GM12878 (cell line): Measurements from ENCODE around the gene METTL21A. TPM values are rescaled to one million over a fixed set of nuclear protein-coding genes. Genes with fewer than 3 reads are reported as not detected.

ENCODE experiments used
- ATAC-seq: fragments of 200-7000 bp; cut with Tn5 transposase; 3 replicates; pipeline ENCODE4 v1.9.1; 2020; ENCODE audit warnings: mild to moderate bottlenecking, moderate library complexity
- BruUV-seq: library from RNA; stranded (reverse); fragments of 400-500 nt; replicated peaks from 2 replicates; lab custom pipeline; 2021; lab: Mats Ljungman, UMichigan
- CTCF ChIA-PET: fragments of 300-600 bp; sonication (Branson Sonifier 250); formaldehyde crosslinking; extraction: SDS; loops from one replicate; lab custom pipeline; 2021; ENCODE audit warnings: inconsistent platforms; lab: Yijun Ruan, JAX
- POLR2A ChIA-PET: fragments of 350-600 bp; formaldehyde crosslinking; extraction: SDS; loops from one replicate; lab custom pipeline; 2021; ENCODE audit warnings: inconsistent platforms; lab: Charles Lee
- RAD21 ChIA-PET: fragments of 300-600 bp; sonication (Branson Sonifier 250); formaldehyde crosslinking; loops from one replicate; lab custom pipeline; 2023; ENCODE audit warnings: antibody characterized with exemption; ENCODE audit not compliant: unreplicated experiment; lab: Charles Lee
- SMC1A ChIA-PET: fragments of 300-600 bp; sonication (Branson Sonifier 250); formaldehyde crosslinking; loops from one replicate; lab custom pipeline; 2023; ENCODE audit not compliant: unreplicated experiment, uncharacterized antibody; lab: Charles Lee
- DNase-seq: peaks from one replicate; pipeline ENCODE4 v3.0.0-alpha.2; 2011; ENCODE audit warnings: low read depth, low spot score
- FAIRE-seq: peaks from 3 replicates; lab custom pipeline; 2011; peaks lifted over from hg19 to GRCh38; lab: Jason Lieb, UNC
- H2AFZ ChIP-seq: 2 replicates; pipeline ENCODE4 v1.6.0; 2011; ENCODE audit warnings: low read depth, low read length, control low read depth; ENCODE audit not compliant: control insufficient read depth
- H3K27ac ChIP-seq: 2 replicates; pipeline ENCODE4 v1.5.1; 2011; ENCODE audit warnings: control low read depth; ENCODE audit not compliant: control insufficient read depth, insufficient read depth
- H3K27me3 ChIP-seq, 2 experiments: replicated peaks in 1 of 2; 2 replicates each; pipeline versions ENCODE4 v1.6.0 to v1.6.1; 2011; ENCODE audit warnings: low read length in 1 of 2; ENCODE audit not compliant: control insufficient read depth in 2 of 2, insufficient read depth in 2 of 2
- H3K36me3 ChIP-seq, 2 experiments: 2 replicates each; pipeline ENCODE4 v1.5.1; 2011; ENCODE audit warnings: low read length in 1 of 2; ENCODE audit not compliant: control insufficient read depth in 2 of 2, insufficient read depth in 2 of 2
- H3K4me1 ChIP-seq: 2 replicates; pipeline ENCODE4 v1.6.1; 2011; ENCODE audit warnings: mild to moderate bottlenecking, low read length, moderate library complexity, mixed read lengths; ENCODE audit not compliant: control insufficient read depth, insufficient read depth
- H3K4me2 ChIP-seq: 2 replicates; pipeline ENCODE4 v1.6.0; 2011; ENCODE audit warnings: control low read depth; ENCODE audit not compliant: control insufficient read depth, insufficient read depth
- H3K4me3 ChIP-seq: fragments of 200-600 bp; sonication (generic); 2 replicates; pipeline ENCODE4 v1.5.1; 2016
- H3K79me2 ChIP-seq: 2 replicates; pipeline ENCODE4 v1.6.0; 2011; ENCODE audit warnings: low read length; ENCODE audit not compliant: control insufficient read depth, insufficient read depth
- H3K9ac ChIP-seq: 2 replicates; pipeline ENCODE4 v1.8.0; 2011; ENCODE audit warnings: low read length, control low read depth, mixed read lengths; ENCODE audit not compliant: control insufficient read depth, insufficient read depth
- H3K9me3 ChIP-seq: replicated peaks from 3 replicates; pipeline ENCODE4 v1.5.1; 2011; ENCODE audit warnings: mild to moderate bottlenecking, low read length; ENCODE audit not compliant: control insufficient read depth, insufficient read depth
- H4K20me1 ChIP-seq: 2 replicates; pipeline ENCODE4 v1.6.0; 2011; ENCODE audit not compliant: control insufficient read depth, insufficient read depth
- ASH2L ChIP-seq: fragments of 300-600, 200-600 bp; sonication (generic); IDR thresholded peaks from 2 replicates; pipeline ENCODE4 v1.6.1; 2017; ENCODE audit warnings: low read depth, mild to moderate bottlenecking, borderline replicate concordance
- BCL11A ChIP-seq: IDR thresholded peaks from 2 replicates; pipeline ENCODE4 v1.6.1; 2011; ENCODE audit warnings: low read depth, low read length
- CBX3 ChIP-seq: fragments of 200-600 bp; sonication (generic); IDR thresholded peaks from 2 replicates; pipeline ENCODE4 v1.6.1; 2016; ENCODE audit warnings: low read depth, borderline replicate concordance
- CEBPB ChIP-seq, 2 experiments: fragments of 150-350 bp in 1 of 2; IDR thresholded peaks; 2 replicates each; pipeline ENCODE4 v1.6.1; 2012 to 2014; ENCODE audit warnings: low read depth in 2 of 2, low read length in 2 of 2, borderline replicate concordance in 1 of 2, inconsistent platforms in 1 of 2
- EZH2 ChIP-seq: IDR thresholded peaks from 2 replicates; pipeline ENCODE4 v1.6.1; 2012; ENCODE audit warnings: low read depth, mild to moderate bottlenecking, control low read depth, inconsistent platforms, low read length, borderline replicate concordance; ENCODE audit not compliant: control insufficient read depth
- FOXK2 ChIP-seq: fragments of 450-650 bp; IDR thresholded peaks from 2 replicates; pipeline ENCODE4 v1.6.1; 2017; ENCODE audit warnings: mild to moderate bottlenecking, moderate library complexity
- GABPA ChIP-seq: IDR thresholded peaks from 2 replicates; pipeline ENCODE4 v1.6.1; 2014; ENCODE audit warnings: antibody characterized with exemption, low read depth, mild to moderate bottlenecking, inconsistent platforms
- HCFC1 ChIP-seq: fragments of 150-350 bp; IDR thresholded peaks from 2 replicates; pipeline ENCODE4 v1.6.1; 2014; ENCODE audit warnings: low read length
- MYB ChIP-seq: fragments of 150-350 bp; IDR thresholded peaks from 2 replicates; pipeline ENCODE4 v1.6.1; 2014; ENCODE audit warnings: mild to moderate bottlenecking, low read depth, low read length, borderline replicate concordance
- NRF1 ChIP-seq: conservative IDR thresholded peaks from 2 replicates; pipeline ENCODE4 v1.6.1; 2011; ENCODE audit warnings: mild to moderate bottlenecking, low read depth, low read length, improper control_type of control experiment
- TARDBP ChIP-seq: IDR thresholded peaks from 2 replicates; pipeline ENCODE4 v1.6.1; 2016; ENCODE audit warnings: borderline replicate concordance
- ZNF274 ChIP-seq: IDR thresholded peaks from one replicate; pipeline ENCODE4 v1.8.0; 2011; ENCODE audit not compliant: insufficient read length, insufficient read depth
- in situ Hi-C: fragments of 300-500 bp; cut with MboI; formaldehyde crosslinking; loops from 9 replicates; pipeline ENCODE4 v1.14.3; 2018; ENCODE audit warnings: mixed read lengths
- intact Hi-C: fragments of 100-400 bp; cut with micrococcal nuclease; formaldehyde crosslinking; loops from one replicate; pipeline ENCODE4 v1.14.2; 2022; ENCODE audit not compliant: unreplicated experiment
- polyA plus RNA-seq, 11 experiments: library from polyadenylated mRNA; depleted of rRNA in 4 of 11; unstranded in 6 of 11; stranded (reverse) in 5 of 11; fragments of >200 nt; fragmentation: Nextera tagmentation in 4 of 11; fragmentation: Illumina TruSeq in 1 of 11; extraction: Ambion mirVana in 4 of 11; extraction: Trizol in 1 of 11; gene quantifications; 1 replicate in 1 of 11; 2 replicates in 10 of 11; pipeline versions ENCODE4 v1.2.1 to v1.2.3, GENCODE V29; 2011 to 2016; ENCODE audit warnings: inconsistent platforms in 2 of 11, missing spikeins in 2 of 11, low read depth in 1 of 11
- total RNA-seq, 4 experiments: library from RNA; depleted of rRNA in 3 of 4; stranded (reverse); fragments of >200 nt in 3 of 4; fragmentation: Illumina TruSeq in 1 of 4; extraction: Trizol in 1 of 4; gene quantifications; 2 replicates each; pipeline versions ENCODE4 v1.2.1 to v1.2.3, GENCODE V29; 2013 to 2021
- TF ChIP-seq, protein P1 (sequence below): fragments of 450-650 bp; IDR thresholded peaks from 2 replicates; pipeline ENCODE4 v1.6.1; 2017; ENCODE audit warnings: mild to moderate bottlenecking, low read depth, inconsistent platforms; ENCODE audit not compliant: poor library complexity, severe bottlenecking
- TF ChIP-seq, protein P2 (sequence below): fragments of 450-650 bp; IDR thresholded peaks from 2 replicates; pipeline ENCODE4 v1.6.1; 2017; ENCODE audit warnings: low read depth, mild to moderate bottlenecking, moderate library complexity
- TF ChIP-seq, protein P3 (sequence below): fragments of 450-650 bp; IDR thresholded peaks from 2 replicates; pipeline ENCODE4 v1.6.1; 2016; ENCODE audit warnings: mild to moderate bottlenecking, moderate library complexity, borderline replicate concordance
- TF ChIP-seq, protein P4 (sequence below): IDR thresholded peaks from 2 replicates; pipeline ENCODE4 v1.6.1; 2011; ENCODE audit warnings: borderline replicate concordance, low read depth, mild to moderate bottlenecking, moderate library complexity, mixed read lengths, low read length; ENCODE audit not compliant: insufficient read depth; ENCODE audit errors: extremely low read length

Gene METTL21A
- total and polyA plus RNA-seq, 10 of the 15 experiments (the other 5 are each of a cell fraction or from before 2014, with no cell fraction given), result 6.8 to 41.7 (median 27.8) TPM

DNA sequence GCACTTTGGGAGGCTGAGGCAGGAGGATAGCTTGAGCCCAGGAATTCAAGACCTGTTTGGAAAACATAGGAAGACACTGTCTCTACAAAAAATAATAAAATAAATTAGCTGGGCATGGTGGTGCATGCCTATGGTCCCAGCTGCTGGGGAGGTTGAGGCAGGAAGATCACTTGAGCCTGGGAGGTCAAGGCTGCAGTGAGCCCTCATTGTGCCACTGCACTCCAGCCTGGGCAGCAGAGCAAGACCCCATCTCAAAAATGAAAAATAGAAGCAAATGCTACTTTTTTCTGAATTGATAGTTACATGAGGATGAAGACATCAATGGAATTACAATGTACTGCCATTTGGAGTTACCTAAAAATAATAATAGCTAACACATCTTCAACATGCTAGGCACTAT is 31.9 kb downstream of the METTL21A start (continued):
- TF ChIP-seq, protein P1, sequence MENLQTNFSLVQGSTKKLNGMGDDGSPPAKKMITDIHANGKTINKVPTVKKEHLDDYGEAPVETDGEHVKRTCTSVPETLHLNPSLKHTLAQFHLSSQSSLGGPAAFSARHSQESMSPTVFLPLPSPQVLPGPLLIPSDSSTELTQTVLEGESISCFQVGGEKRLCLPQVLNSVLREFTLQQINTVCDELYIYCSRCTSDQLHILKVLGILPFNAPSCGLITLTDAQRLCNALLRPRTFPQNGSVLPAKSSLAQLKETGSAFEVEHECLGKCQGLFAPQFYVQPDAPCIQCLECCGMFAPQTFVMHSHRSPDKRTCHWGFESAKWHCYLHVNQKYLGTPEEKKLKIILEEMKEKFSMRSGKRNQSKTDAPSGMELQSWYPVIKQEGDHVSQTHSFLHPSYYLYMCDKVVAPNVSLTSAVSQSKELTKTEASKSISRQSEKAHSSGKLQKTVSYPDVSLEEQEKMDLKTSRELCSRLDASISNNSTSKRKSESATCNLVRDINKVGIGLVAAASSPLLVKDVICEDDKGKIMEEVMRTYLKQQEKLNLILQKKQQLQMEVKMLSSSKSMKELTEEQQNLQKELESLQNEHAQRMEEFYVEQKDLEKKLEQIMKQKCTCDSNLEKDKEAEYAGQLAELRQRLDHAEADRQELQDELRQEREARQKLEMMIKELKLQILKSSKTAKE, result no peak
- TF ChIP-seq BCL11A (no peak), TARDBP (no peak), MYB (no peak), FOXK2 (no peak), CBX3 (no peak), GABPA (no peak), NRF1 (no peak)
- TF ChIP-seq, protein P2, sequence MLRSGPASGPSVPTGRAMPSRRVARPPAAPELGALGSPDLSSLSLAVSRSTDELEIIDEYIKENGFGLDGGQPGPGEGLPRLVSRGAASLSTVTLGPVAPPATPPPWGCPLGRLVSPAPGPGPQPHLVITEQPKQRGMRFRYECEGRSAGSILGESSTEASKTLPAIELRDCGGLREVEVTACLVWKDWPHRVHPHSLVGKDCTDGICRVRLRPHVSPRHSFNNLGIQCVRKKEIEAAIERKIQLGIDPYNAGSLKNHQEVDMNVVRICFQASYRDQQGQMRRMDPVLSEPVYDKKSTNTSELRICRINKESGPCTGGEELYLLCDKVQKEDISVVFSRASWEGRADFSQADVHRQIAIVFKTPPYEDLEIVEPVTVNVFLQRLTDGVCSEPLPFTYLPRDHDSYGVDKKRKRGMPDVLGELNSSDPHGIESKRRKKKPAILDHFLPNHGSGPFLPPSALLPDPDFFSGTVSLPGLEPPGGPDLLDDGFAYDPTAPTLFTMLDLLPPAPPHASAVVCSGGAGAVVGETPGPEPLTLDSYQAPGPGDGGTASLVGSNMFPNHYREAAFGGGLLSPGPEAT, result no peak

DNA sequence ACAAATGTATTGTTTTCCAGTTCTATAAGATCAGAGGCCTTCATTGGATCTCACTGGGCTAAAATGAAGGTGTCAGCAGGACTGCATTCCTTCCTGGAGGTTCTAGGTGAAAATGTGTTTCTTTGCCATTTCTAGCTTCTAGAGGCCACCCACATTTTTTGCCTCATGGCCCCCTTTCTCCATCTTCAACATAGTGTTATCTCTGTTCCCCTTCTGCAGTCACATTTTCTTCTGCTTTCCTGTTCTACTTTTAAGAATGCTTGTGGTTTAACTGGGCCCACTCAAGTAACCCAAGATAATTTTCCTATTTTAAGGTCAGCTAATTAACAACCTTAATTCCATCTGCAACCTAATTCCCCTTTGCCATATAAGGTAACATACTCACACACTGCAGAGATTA is 36.1 kb downstream of the METTL21A start:
- Histone ChIP-seq H2AFZ (no peak overlapping the region), H4K20me1 (no peaks in the 10 kb centered on the region), H3K9me3 (peaks cover 7% of the 10 kb centered on the region; the same call in 2 of the 3 replicates), H3K4me1 (no peaks in the 10 kb centered on the region), H3K4me2 (no peak overlapping the region), H3K79me2 (no peaks in the 10 kb centered on the region), H3K27ac (no peak overlapping the region), H3K4me3 (no peak overlapping the region), H3K36me3 (peaks cover 4 to 31% of the 10 kb centered on the region in 2 experiments), H3K27me3 (no peaks in the 10 kb centered on the region), H3K9ac (no peak overlapping the region)
- ChIA-PET RAD21 (no interaction called here), CTCF (no interaction called here), SMC1A (interaction anchor here (0.6 kb wide), 1 partner anchor 86 kb away, joined by 3 read pairs; no protein-coding TSS in a partner anchor), POLR2A (no interaction called here)
- in situ Hi-C loops (no loop called here), intact Hi-C loops (no loop called here)
- FAIRE-seq (no peak), ATAC-seq (no peak; the same call in 2 of the 3 replicates), DNase-seq (no peak)
- BruUV-seq, result no TSS peak
- TF ChIP-seq CEBPB (IDR thresholded peaks at IDR 0.05; ENCODE audit: borderline replicate concordance in 1 of 2, low read depth in 2 of 2, low read length in 2 of 2) (no peak), ASH2L (no peak), ZNF274 (no peak), EZH2 (no peak), HCFC1 (no peak)
- TF ChIP-seq, protein P3, sequence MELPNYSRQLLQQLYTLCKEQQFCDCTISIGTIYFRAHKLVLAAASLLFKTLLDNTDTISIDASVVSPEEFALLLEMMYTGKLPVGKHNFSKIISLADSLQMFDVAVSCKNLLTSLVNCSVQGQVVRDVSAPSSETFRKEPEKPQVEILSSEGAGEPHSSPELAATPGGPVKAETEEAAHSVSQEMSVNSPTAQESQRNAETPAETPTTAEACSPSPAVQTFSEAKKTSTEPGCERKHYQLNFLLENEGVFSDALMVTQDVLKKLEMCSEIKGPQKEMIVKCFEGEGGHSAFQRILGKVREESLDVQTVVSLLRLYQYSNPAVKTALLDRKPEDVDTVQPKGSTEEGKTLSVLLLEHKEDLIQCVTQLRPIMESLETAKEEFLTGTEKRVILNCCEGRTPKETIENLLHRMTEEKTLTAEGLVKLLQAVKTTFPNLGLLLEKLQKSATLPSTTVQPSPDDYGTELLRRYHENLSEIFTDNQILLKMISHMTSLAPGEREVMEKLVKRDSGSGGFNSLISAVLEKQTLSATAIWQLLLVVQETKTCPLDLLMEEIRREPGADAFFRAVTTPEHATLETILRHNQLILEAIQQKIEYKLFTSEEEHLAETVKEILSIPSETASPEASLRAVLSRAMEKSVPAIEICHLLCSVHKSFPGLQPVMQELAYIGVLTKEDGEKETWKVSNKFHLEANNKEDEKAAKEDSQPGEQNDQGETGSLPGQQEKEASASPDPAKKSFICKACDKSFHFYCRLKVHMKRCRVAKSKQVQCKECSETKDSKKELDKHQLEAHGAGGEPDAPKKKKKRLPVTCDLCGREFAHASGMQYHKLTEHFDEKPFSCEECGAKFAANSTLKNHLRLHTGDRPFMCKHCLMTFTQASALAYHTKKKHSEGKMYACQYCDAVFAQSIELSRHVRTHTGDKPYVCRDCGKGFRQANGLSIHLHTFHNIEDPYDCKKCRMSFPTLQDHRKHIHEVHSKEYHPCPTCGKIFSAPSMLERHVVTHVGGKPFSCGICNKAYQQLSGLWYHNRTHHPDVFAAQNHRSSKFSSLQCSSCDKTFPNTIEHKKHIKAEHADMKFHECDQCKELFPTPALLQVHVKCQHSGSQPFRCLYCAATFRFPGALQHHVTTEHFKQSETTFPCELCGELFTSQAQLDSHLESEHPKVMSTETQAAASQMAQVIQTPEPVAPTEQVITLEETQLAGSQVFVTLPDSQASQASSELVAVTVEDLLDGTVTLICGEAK, result no peak
- TF ChIP-seq, protein P4, sequence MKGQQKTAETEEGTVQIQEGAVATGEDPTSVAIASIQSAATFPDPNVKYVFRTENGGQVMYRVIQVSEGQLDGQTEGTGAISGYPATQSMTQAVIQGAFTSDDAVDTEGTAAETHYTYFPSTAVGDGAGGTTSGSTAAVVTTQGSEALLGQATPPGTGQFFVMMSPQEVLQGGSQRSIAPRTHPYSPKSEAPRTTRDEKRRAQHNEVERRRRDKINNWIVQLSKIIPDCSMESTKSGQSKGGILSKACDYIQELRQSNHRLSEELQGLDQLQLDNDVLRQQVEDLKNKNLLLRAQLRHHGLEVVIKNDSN, result no peak
